Measurements from ENCODE around the gene PDCD5.
"Not testable (repeated sequence)": the region's sequence is repeated elsewhere in the genome, so short reads cannot be mapped to it uniquely, and the experiment has no call there.

The PDCD5 gene, protein sequence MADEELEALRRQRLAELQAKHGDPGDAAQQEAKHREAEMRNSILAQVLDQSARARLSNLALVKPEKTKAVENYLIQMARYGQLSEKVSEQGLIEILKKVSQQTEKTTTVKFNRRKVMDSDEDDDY

GRCh38 chr19:32580901-32581704 lies at the start of gene PDCD5:
PDCD5 (plus strand) TSS chr19:32581190; CDS start chr19:32581262, 72 bp downstream.
- no peaks in the 10 kb centered on the region for H3K4me1 ChIP-seq (ENCODE audit: insufficient read depth, low read length)
- peak within 1 kb of the TSS; percentile 71 for H3K9ac ChIP-seq (ENCODE audit: low read depth, low read length)
- H3K9me3 ChIP-seq (ENCODE audit: control insufficient read depth, insufficient read depth, low read length), result no peaks in the 10 kb centered on the region
- peaks cover 10% of the 10 kb centered on the region for H3K36me3 ChIP-seq (ENCODE audit: insufficient read depth, low read length)

GRCh38 chr19:32532233-32532632 lies 48.8 kb upstream of the PDCD5 start:
- H3K9me3 ChIP-seq (ENCODE audit: control insufficient read depth, insufficient read depth, low read length), result no peaks in the 10 kb centered on the region
- H3K9ac ChIP-seq (ENCODE audit: low read depth, low read length), result no peak overlapping the region
- no peaks in the 10 kb centered on the region for H3K36me3 ChIP-seq (ENCODE audit: insufficient read depth, low read length)
- no peaks in the 10 kb centered on the region for H3K4me1 ChIP-seq (ENCODE audit: insufficient read depth, low read length)

DNA sequence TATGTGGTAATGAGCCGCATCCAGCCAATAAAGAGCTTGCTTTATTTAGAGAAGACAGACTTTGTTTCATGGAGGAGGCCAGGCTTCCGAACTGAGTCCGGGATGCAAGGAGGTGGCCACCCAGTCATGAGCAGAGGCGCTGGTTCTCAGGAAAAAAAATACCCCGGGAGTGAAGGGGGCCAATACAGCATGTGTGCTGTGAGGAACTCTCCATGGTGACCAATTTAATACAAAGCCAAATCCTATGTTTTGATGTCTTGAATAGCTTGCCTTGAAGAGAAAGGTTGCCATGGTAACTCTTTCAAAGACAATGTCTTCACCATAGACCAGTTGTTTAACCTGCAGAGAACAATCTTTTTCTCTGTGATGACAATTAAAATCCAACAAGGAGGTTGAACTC lies 43.4 kb upstream of the PDCD5 start:
- Histone ChIP-seq H3K9me3 (ENCODE audit: control insufficient read depth, insufficient read depth, low read length) (no peaks in the 10 kb centered on the region), H3K4me1 (ENCODE audit: insufficient read depth, low read length) (no peaks in the 10 kb centered on the region), H3K36me3 (ENCODE audit: insufficient read depth, low read length) (no peaks in the 10 kb centered on the region), H3K9ac (ENCODE audit: low read depth, low read length) (no peak overlapping the region)

DNA sequence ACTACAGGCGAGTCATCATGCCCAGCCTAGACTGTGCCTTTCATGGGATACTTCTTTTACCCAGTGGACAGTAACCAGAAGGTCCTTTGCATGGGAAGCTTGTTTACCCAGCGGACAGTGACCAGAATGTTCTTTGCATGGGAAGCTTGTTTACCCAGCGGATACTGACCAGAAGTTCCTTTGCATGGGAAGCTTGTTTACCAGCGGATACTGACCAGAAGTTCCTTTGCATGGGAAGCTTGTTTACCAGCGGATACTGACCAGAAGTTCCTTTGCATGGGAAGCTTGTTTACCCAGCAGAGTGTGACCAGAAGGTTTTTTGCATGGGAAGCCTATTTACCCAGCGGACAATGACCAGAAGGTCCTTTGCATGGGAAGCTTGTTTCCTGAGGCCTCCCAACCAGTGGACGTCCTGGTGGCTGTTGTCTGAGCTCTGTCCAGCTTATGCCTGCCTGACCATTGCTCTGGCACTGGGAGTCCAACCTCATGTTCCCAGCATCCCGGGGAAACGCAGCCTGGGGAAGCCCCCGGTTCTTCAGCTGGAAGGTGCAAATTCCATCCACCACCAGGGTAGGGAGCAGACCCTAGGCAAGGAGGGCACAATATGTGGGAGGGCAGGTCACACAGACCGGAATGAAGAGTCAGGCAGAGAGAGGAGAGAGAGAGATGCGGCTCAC lies 41.6 kb upstream of the PDCD5 start:
- H3K4me1 ChIP-seq (ENCODE audit: insufficient read depth, low read length), result no peaks in the 10 kb centered on the region
- H3K9me3 ChIP-seq (ENCODE audit: control insufficient read depth, insufficient read depth, low read length), result no peaks in the 10 kb centered on the region
- no peak overlapping the region for H3K9ac ChIP-seq (ENCODE audit: low read depth, low read length)
- no peaks in the 10 kb centered on the region for H3K36me3 ChIP-seq (ENCODE audit: insufficient read depth, low read length)

DNA sequence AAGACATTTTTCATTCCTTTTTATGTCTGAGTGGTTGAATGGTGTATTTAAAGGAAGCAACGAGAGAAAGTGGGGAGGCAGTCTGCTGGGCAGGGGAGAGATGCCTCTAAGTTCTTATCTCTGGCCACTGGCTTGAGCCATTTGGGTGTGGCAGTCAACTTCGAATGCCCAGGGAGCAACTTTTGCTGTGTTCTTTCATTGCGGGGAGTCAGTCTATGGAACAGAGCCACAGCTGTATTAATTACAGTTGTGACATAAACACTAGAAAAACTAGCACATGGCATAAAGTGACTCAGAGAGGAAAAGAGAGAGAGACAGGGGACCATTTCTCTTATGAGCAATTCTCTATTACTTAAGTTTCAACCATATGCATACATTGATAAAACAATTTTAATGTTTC lies 40.4 kb upstream of the PDCD5 start:
- H3K4me1 ChIP-seq (ENCODE audit: insufficient read depth, low read length), result no peaks in the 10 kb centered on the region
- H3K36me3 ChIP-seq (ENCODE audit: insufficient read depth, low read length), result no peaks in the 10 kb centered on the region
- H3K9me3 ChIP-seq (ENCODE audit: control insufficient read depth, insufficient read depth, low read length), result no peaks in the 10 kb centered on the region
- no peak overlapping the region for H3K9ac ChIP-seq (ENCODE audit: low read depth, low read length)

DNA sequence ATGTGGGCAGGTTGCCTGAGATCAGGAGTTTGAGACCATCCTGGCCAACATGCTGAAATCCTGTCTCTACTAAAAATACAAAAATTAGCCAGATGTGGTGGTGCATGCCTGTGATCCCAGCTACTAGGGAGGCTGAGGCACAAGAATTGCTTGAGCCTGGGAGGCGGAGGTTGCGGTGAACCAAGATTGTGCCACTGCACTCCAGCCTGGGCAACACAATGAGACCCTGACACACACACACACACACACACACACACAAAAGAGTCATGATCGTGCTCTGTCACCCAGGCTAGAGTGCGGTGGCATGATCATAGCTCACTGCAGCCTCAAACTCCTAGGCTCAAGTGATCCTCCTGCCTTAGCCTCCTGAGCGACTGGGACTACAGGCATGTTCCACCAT lies 39.6 kb upstream of the PDCD5 start:
- not testable (repeated sequence) for H3K36me3 ChIP-seq (ENCODE audit: insufficient read depth, low read length); H3K4me1 ChIP-seq (ENCODE audit: insufficient read depth, low read length); H3K9ac ChIP-seq (ENCODE audit: low read depth, low read length); H3K9me3 ChIP-seq (ENCODE audit: control insufficient read depth, insufficient read depth, low read length)

- H3K36me3 ChIP-seq (ENCODE audit: insufficient read depth, low read length), result no peaks in the 10 kb centered on the region
- no peak overlapping the region for H3K9ac ChIP-seq (ENCODE audit: low read depth, low read length)
- no peaks in the 10 kb centered on the region for H3K9me3 ChIP-seq (ENCODE audit: control insufficient read depth, insufficient read depth, low read length)
- no peaks in the 10 kb centered on the region for H3K4me1 ChIP-seq (ENCODE audit: insufficient read depth, low read length)
Observed at GRCh38 chr19:32542477-32543108, 38.4 kb upstream of the PDCD5 start.

GRCh38 chr19:32543115-32543900 lies 37.7 kb upstream of the PDCD5 start:
- Histone ChIP-seq H3K36me3 (ENCODE audit: insufficient read depth, low read length) (no peaks in the 10 kb centered on the region), H3K4me1 (ENCODE audit: insufficient read depth, low read length) (no peaks in the 10 kb centered on the region), H3K9ac (ENCODE audit: low read depth, low read length) (no peak overlapping the region), H3K9me3 (ENCODE audit: control insufficient read depth, insufficient read depth, low read length) (no peaks in the 10 kb centered on the region)

DNA sequence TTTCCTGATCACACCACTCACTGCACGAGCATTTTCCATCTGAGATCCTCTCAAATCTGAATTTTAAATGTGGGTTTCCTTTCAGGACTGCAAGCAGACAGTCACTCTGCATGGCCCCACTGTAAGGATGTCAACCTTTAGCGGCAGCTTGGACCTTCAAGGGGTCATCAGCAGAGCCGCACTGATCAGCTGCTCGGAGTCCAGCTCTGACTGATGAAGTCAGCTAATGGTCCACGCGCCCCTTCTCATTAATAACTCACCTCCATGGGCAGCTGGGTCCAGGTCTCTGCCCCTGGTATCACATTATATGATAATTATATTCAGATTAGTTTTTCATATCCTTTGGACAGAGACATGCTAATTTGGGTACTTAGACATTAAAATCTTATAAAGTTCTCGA lies 36.1 kb upstream of the PDCD5 start:
- H3K9ac ChIP-seq (ENCODE audit: low read depth, low read length), result no peak overlapping the region

DNA sequence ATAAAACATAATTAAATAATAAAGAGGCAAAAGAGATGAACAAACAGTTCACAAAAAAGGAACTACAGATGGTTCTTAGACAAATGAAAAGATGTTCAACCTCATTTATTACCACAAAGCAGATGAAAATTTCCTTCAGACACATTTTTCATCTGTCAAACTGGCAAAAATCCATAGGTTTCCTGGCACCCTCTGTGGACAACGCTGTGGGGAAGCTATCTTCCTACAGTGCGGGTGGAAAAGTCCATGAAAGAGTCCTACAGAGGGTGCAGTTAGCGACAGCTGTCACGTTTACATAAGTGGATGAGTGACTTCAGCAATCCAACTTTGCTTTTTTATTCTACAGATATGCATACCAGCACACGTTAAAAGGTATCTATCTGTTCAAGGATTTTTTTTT lies 30.3 kb upstream of the PDCD5 start:
- H3K9ac ChIP-seq (ENCODE audit: low read depth, low read length), result no peak overlapping the region
- no peaks in the 10 kb centered on the region for H3K36me3 ChIP-seq (ENCODE audit: insufficient read depth, low read length)
- H3K9me3 ChIP-seq (ENCODE audit: control insufficient read depth, insufficient read depth, low read length), result no peaks in the 10 kb centered on the region
- no peaks in the 10 kb centered on the region for H3K4me1 ChIP-seq (ENCODE audit: insufficient read depth, low read length)

More for the DNA sequence above, 36.1 kb upstream of the PDCD5 start:
- no peaks in the 10 kb centered on the region for H3K4me1 ChIP-seq (ENCODE audit: insufficient read depth, low read length)
- no peaks in the 10 kb centered on the region for H3K36me3 ChIP-seq (ENCODE audit: insufficient read depth, low read length)
- no peaks in the 10 kb centered on the region for H3K9me3 ChIP-seq (ENCODE audit: control insufficient read depth, insufficient read depth, low read length)

GRCh38 chr19:32555786-32556185 lies 25.2 kb upstream of the PDCD5 start:
- H3K36me3 ChIP-seq (ENCODE audit: insufficient read depth, low read length), result no peaks in the 10 kb centered on the region
- no peaks in the 10 kb centered on the region for H3K9me3 ChIP-seq (ENCODE audit: control insufficient read depth, insufficient read depth, low read length)
- no peak overlapping the region for H3K9ac ChIP-seq (ENCODE audit: low read depth, low read length)
- no peaks in the 10 kb centered on the region for H3K4me1 ChIP-seq (ENCODE audit: insufficient read depth, low read length)

DNA sequence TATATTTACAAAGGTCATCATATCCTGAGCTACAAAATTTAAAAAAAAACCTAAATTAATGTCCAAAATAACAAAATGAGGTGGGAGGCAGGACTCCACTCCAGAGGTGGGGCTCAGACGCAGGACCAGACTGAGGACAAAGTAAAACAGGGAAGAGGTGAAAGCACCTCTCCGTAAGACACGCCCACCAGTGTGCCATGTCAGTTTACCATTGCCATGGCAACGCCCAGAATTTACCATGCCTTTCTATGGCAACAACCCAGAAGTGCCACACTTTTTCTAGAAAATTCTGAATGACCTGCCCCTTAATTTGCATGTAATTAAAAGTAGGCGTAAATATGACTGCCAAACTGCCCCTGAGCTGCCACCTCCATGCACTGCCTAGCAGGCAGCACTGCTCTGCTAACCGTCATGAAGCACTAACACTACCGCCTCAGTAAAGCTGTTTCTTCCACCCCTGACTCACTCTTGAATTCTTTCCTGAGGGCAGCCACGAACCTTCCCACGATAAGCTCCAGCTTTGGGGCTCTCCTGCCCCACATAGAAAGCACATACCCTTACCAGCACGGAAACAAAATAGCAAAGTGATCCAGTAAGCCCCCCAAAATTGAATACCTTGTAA lies 22.3 kb upstream of the PDCD5 start:
- Histone ChIP-seq H3K4me1 (ENCODE audit: insufficient read depth, low read length) (no peaks in the 10 kb centered on the region), H3K9me3 (ENCODE audit: control insufficient read depth, insufficient read depth, low read length) (no peaks in the 10 kb centered on the region), H3K36me3 (ENCODE audit: insufficient read depth, low read length) (no peaks in the 10 kb centered on the region), H3K9ac (ENCODE audit: low read depth, low read length) (no peak overlapping the region)

GRCh38 chr19:32563761-32564160 lies 17.2 kb upstream of the PDCD5 start:
- Histone ChIP-seq H3K9me3 (ENCODE audit: control insufficient read depth, insufficient read depth, low read length) (no peaks in the 10 kb centered on the region), H3K9ac (ENCODE audit: low read depth, low read length) (no peak overlapping the region), H3K36me3 (ENCODE audit: insufficient read depth, low read length) (no peaks in the 10 kb centered on the region), H3K4me1 (ENCODE audit: insufficient read depth, low read length) (no peaks in the 10 kb centered on the region)

All from ES-I3 (cell line).